Peyer's patch (tissue), 4 donors: ENCODE measurements around the gene SH3PXD2B. TPM values are rescaled to one million over a fixed set of nuclear protein-coding genes. Genes with fewer than 3 reads are reported as not detected.
A peak's percentile ranks its signal among the peaks of the same experiment; 100 is the strongest.

Source experiments
- DNase-seq, 3 donors: peaks; one replicate each; pipeline ENCODE4 v3.0.0-alpha.2; 2017 to 2019
- H3K27ac ChIP-seq, 4 donors: fragments of 200-600 bp; sonication (generic); one replicate each; pipeline ENCODE4 v1.5.1; 2016 to 2019
- H3K27me3 ChIP-seq, 2 donors: fragments of 200-600 bp; sonication (generic); one replicate each; pipeline ENCODE4 v1.5.1; 2019
- H3K36me3 ChIP-seq, 3 donors: fragments of 200-600 bp; sonication (generic); one replicate each; pipeline ENCODE4 v1.5.1; 2016 to 2019
- H3K4me1 ChIP-seq, 4 donors: fragments of 200-600 bp; sonication (generic); one replicate each; pipeline ENCODE4 v1.5.1; 2016 to 2019
- H3K4me3 ChIP-seq, 4 donors: fragments of 200-600 bp; sonication (generic); 1 replicate in 3 of 4; 2 replicates in 1 of 4; pipeline ENCODE4 v1.5.1; 2016 to 2019; ENCODE audit warnings: mild to moderate bottlenecking in 1 of 4
- H3K9me3 ChIP-seq, 4 donors: fragments of 200-600 bp; sonication (generic); one replicate each; pipeline ENCODE4 v1.5.1; 2016 to 2019; ENCODE audit warnings: mild to moderate bottlenecking in 1 of 4
- CTCF ChIP-seq, 6 experiments: fragments of 450-650 bp in 4 of 6; fragments of 200-600 bp in 2 of 6; sonication (generic) in 1 of 6; IDR thresholded peaks; one replicate each; pipeline ENCODE4 v1.5.1; 2017 to 2019; ENCODE audit warnings: antibody characterized with exemption in 6 of 6, mild to moderate bottlenecking in 3 of 6, moderate library complexity in 1 of 6
- POLR2A ChIP-seq, 2 donors: fragments of 450-650 bp; IDR thresholded peaks; one replicate each; pipeline ENCODE4 v1.5.1; 2017; ENCODE audit warnings: antibody characterized with exemption in 2 of 2, mild to moderate bottlenecking in 2 of 2, moderate library complexity in 2 of 2
- total RNA-seq, 4 donors: library from RNA; depleted of rRNA; stranded (reverse); fragments of >200 nt; gene quantifications; one replicate each; pipeline ENCODE4 v1.1.0, GENCODE V29; 2016

Gene SH3PXD2B
- total RNA-seq, 4 donors from 2014 or later = 5.8 to 26.4 (median 11.7) TPM

GRCh38 chr5:172493461-172493860 is 39.1 kb upstream of the SH3PXD2B start:
- H3K27ac ChIP-seq = no peak overlapping the region
- H3K36me3 ChIP-seq = no peaks in the 10 kb centered on the region
- H3K4me1 ChIP-seq = no peaks in the 10 kb centered on the region
- no peaks in the 10 kb centered on the region for H3K27me3 ChIP-seq
- DNase-seq = no peak
- H3K9me3 ChIP-seq = no peaks in the 10 kb centered on the region
- TF ChIP-seq POLR2A (IDR thresholded peaks at IDR 0.05) (no peak), CTCF (IDR thresholded peaks at IDR 0.05) (no peak)
- H3K4me3 ChIP-seq = no peak overlapping the region

GRCh38 chr5:172493002-172493401 is 38.7 kb upstream of the SH3PXD2B start:
- H3K27me3 ChIP-seq = no peaks in the 10 kb centered on the region
- TF ChIP-seq POLR2A (IDR thresholded peaks at IDR 0.05) = no peak
- TF ChIP-seq CTCF (IDR thresholded peaks at IDR 0.05) = no peak
- DNase-seq = peak in 1 of 3 donors; percentile 41
- no peak overlapping the region for H3K4me3 ChIP-seq
- no peaks in the 10 kb centered on the region for H3K4me1 ChIP-seq
- no peaks in the 10 kb centered on the region for H3K36me3 ChIP-seq
- no peak overlapping the region for H3K27ac ChIP-seq
- no peaks in the 10 kb centered on the region for H3K9me3 ChIP-seq

- Histone ChIP-seq H3K9me3 (no peaks in the 10 kb centered on the region), H3K4me1 (no peaks in the 10 kb centered on the region), H3K27ac (no peak overlapping the region), H3K36me3 (no peaks in the 10 kb centered on the region), H3K27me3 (no peaks in the 10 kb centered on the region), H3K4me3 (no peak overlapping the region)
- TF ChIP-seq CTCF (IDR thresholded peaks at IDR 0.05) (no peak), POLR2A (IDR thresholded peaks at IDR 0.05) (no peak)
- peak in 1 of 3 donors; percentile 14 for DNase-seq
Observed at GRCh38 chr5:172492097-172492840, 37.9 kb upstream of the SH3PXD2B start.

GRCh38 chr5:172491481-172491880 is 37.2 kb upstream of the SH3PXD2B start:
- H3K27ac ChIP-seq = no peak overlapping the region
- H3K27me3 ChIP-seq = no peaks in the 10 kb centered on the region
- no peaks in the 10 kb centered on the region for H3K36me3 ChIP-seq
- no peaks in the 10 kb centered on the region for H3K4me1 ChIP-seq
- no peak overlapping the region for H3K4me3 ChIP-seq
- TF ChIP-seq POLR2A (IDR thresholded peaks at IDR 0.05) = no peak
- TF ChIP-seq CTCF (IDR thresholded peaks at IDR 0.05) = no peak
- peak in 1 of 3 donors; percentile 15 for DNase-seq
- no peaks in the 10 kb centered on the region for H3K9me3 ChIP-seq

GRCh38 chr5:172490514-172491461 is 36.5 kb upstream of the SH3PXD2B start:
- H3K27ac ChIP-seq = no peak overlapping the region
- no peak overlapping the region for H3K4me3 ChIP-seq

More at GRCh38 chr5:172490514-172491461, 36.5 kb upstream of the SH3PXD2B start:
- Histone ChIP-seq H3K36me3 (no peaks in the 10 kb centered on the region), H3K9me3 (no peaks in the 10 kb centered on the region), H3K4me1 (no peaks in the 10 kb centered on the region), H3K27me3 (no peaks in the 10 kb centered on the region)
- peak in 1 of 3 donors; percentile 41 for DNase-seq
- TF ChIP-seq CTCF (IDR thresholded peaks at IDR 0.05) (no peak), POLR2A (IDR thresholded peaks at IDR 0.05) (no peak)
